Myocyte (in vitro differentiated cells): ENCODE measurements around the gene DEPDC7. TPM values are rescaled to one million over a fixed set of nuclear protein-coding genes. Genes with fewer than 3 reads are reported as not detected.
"Not testable (repeated sequence)": the region's sequence is repeated elsewhere in the genome, so short reads cannot be mapped to it uniquely, and the experiment has no call there.

Experiments
- DNase-seq: peaks from one replicate; pipeline ENCODE4 v3.0.0-alpha.2; 2012; ENCODE audit warnings: low read depth
- polyA plus RNA-seq: library from polyadenylated mRNA; unstranded; fragments of >200 nt; gene quantifications from one replicate; pipeline ENCODE4 v1.2.1, GENCODE V29; 2012; ENCODE audit warnings: missing spikeins
- total RNA-seq: library from RNA; depleted of rRNA; stranded (reverse); fragments of >200 nt; gene quantifications from 2 replicates; pipeline ENCODE4 v1.2.3, GENCODE V29; 2014

Gene DEPDC7
- total RNA-seq = 20.6 and 21.1 TPM in 2 replicates
- polyA plus RNA-seq = 4.1 TPM

DNA sequence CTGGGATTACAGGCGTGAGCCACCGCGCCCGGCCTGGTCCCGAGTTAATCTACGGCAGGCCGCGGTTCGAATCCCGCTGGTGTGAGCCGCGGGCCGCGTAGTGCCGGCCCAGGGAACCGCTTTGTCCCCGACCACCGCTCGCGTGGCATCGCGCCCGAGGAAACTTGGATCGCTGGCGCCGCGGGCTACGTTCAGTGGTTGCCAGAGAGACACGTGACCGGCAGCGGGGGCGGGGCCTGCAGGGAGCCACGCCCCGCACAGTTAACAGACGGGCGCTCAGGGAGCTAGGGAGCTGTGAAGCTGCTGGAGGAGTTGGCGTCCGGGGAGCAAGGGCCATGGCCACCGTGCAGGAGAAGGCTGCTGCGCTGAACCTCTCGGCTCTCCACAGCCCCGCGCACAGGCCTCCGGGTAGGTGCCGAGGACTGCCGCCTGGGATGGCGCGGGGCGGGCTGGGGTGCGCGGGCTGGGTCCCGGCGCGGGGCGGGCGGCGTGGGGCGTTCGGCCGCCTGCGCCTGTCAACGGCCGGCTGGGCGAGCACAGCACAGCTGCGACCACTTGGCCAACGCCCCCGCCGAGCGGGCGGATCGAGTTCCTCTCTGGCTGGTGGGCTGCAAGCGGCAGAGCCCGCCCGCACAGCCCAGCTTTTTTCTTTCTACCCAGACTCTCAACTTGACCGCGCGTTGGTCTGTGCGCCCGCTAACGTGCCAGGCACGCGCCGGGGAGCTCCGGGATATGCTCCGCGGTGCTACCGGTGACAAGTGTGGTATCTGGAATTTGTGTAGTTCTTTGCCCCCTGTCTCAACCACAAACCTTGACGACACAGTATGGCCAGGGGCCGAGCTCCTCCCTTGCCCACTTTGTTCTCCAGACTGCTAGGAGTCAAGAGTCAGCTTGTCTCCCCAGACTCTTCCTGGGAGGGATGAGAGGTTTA, at the start of gene DEPDC7:
Gene DEPDC7 (plus strand): TSS at position 258 of the 931 bp plus-strand sequence. CDS start 78 bp downstream, at position 336.
- peak; percentile 95 for DNase-seq

DNA sequence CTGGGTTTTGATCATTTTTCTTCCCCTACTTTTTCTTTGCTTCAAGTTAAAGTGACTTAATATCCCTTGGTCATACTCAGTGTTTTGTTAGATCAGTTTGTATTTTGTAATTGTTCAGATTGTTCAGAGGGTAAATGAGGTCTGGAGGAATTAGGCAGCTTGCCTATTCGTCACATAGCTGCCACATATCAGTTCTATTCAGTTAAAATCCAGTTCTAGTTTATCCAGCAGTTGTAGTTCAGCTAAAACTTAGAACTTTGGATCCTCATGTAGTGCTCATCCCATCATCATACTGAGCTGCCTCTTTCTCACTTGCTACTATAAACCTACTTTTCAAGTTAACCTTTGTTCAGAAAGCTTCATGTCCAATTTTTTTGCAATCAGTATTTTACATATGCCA, 47.1 kb upstream of the DEPDC7 start:
- no peak for DNase-seq

DNA sequence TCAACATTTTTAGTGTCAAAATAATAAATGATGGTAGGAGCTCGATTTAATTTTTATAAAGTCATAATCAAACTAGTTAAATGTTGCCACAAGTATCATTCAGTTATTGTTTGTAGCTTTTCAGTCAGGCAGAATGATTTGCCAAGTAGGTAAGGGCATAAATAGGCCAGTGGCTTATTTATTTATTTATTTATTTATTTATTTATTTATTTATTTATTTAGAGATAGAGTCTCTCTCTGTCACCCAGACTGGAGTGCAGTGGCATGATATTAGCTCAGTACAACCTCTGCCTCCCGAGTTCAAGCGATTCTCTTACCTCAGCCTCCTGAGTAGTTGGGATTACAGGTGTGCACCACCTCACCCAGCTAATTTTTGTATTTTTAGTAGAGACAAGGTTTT, 43.4 kb upstream of the DEPDC7 start:
- not testable (repeated sequence) for DNase-seq

DNA sequence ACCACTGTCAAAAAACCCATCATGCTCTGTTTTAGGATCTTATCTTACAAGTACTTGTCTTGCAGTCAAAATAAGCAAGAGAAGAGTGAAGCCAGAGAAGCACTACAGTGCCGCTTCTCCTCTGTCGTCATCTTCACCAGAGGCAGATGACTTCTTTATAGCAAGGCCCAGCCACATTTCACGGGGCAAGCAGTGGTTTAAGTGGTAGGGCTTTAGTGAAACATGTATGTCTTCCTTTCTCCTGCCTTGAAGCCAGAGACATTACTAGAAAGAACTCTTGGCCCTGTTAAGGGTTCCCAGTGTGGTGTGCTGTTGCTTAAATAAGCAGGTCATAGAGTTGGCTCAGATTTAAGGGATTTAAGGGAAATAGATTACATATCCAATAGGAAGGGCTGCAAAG, 42.9 kb upstream of the DEPDC7 start:
- DNase-seq = no peak

DNA sequence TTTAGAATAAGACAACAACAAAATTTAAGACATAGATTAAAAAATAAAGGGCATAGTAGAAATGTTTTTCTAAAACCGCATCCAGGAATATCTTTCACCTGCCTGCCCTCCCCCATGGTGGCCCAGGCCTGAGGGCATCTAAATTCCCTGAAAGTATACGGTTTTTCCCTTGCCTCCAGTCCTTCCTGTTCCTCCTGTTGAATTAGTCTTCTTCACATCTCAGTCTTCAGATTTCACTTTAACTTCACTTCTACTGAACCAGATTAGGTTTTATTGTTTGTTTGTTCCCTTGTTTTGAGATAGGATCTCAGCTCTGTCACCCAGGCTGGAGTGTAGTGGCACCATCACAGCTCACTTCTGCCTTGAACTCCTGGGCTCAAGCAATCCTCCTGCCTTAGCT, 33.1 kb upstream of the DEPDC7 start:
- DNase-seq = no peak

DNA sequence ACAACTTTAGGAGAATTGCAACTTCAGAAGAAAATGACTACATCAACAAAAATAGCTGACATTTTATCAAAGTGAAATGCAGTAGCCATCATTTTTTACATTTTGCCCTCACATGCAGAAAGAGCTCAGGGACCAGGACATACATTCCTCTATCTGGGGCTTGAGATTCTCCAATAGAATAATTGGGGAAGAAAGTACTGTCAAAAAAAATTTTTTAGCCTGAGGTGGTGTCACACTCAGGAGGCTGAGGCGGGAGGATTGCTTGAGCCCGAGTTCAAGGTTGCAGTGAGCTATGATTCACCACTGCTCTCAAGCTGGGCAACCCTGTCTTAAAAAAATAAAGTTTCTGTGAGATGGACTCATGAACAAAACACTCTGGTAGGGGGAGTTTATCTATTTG, 32.2 kb upstream of the DEPDC7 start:
- no peak for DNase-seq

DNA sequence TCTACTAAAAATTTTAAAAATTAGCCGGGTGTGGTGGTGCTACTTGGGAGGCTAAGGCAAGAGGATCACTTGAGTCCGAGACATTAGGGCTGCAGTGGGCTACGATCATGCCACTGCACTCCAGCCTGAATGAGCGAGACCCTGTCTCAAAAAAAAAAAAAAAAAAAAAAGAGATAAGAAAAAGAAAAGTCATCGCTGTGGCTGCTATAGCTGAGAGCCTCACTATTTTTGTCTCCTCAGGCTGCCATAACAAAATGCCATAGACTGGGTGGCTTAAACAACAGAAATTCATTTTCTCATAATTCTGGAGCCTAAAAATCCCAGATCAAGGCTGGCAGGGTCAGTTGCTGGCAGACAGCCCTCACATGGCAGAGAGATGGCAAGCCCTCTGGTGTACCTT, 30.1 kb upstream of the DEPDC7 start:
- no peak for DNase-seq

DNA sequence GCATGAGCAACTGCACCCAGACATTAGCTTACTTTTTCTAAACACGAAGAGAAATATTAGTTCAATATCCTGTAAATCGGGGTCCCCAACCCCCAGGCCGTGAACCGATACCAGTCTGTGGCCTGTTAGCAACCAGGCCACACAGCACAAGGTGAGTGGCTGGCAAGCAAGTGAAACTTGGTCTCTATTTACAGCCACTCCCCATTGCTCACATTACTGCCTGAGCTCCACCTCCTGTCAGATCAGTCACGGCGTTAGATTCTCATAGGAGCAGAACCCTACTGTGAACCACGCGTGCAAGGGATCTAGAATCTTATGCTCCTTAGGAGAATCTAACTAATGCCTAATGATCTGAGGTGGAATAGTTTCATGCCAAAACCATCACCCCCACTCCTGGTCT, 27.8 kb upstream of the DEPDC7 start:
- DNase-seq = no peak

DNA sequence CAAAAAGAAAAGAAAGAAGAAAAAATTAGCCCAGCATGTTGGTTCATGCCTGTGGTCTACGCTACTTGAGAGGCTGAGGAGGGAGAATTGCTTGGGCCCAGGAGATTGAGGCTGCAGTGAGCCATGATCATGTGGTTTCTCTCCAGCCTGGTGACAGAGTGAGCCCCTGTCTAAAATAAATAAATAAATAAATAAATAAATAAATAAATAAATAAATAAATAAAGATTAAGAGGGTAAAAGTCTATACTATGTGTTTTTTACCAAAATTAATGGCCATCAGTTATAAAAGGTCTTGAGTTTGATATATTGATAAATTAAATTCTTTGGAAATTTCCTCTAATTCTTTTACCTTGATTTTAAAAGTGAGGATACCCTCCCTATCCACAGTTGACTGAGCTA, 25.2 kb upstream of the DEPDC7 start:
- no peak for DNase-seq

DNA sequence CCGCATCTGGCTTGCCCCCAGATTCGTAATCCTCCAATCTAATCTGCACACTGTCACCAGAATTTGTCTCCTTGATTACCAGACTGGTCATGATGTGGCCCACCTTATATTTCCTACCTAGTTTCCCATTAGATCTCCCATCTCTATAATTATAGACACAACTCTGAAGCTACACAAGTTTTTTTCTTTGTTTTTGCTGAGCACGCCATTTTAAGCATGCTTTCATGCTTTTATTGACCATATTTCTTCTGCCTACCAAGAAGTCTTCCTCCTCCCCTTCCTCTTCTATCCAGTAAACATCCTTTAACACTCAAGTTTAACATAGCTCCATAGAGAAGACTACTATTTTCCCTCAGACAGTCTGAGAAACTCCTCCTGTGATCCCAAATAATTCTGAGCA, 24.3 kb upstream of the DEPDC7 start:
- DNase-seq = no peak

DNA sequence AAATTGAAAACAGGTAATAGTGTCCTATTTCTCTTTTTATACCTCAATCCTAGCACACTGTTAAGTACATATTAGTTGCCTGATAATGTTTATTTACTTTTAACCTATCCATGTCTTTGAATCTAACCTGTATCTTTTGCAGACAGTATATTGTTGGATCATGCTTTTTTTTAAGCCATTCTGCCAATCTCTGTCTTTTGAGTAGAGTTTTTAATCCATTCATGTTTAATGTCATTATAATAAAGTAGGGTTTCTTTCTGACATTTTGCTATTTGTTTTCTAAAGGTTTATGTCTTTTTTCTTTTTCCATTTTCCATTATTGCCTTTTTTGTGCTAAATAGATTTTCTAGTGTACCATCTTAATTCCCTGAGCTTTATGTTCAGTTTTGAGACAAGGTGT, 23.8 kb upstream of the DEPDC7 start:
- DNase-seq = no peak

DNA sequence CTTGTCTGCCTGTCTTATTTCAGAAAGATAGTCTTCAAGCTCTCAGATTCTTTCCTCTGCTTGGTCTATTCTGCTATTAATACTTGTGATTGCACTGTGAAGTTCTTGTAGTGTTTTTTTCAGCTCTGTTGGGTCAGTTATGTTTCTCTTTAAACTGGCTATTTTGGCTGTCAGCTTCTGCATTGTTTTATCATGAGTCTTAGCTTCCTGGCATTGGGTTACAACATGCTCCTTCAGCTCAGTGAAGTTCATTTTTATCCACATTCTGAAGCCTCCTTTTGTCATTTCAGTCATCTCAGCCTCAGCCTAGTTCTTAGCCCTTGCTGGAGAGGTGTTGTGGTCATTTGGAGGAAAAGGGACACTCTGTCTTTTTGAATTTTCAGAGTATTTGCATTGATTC, 15.5 kb upstream of the DEPDC7 start:
- peak; percentile 80 for DNase-seq

DNA sequence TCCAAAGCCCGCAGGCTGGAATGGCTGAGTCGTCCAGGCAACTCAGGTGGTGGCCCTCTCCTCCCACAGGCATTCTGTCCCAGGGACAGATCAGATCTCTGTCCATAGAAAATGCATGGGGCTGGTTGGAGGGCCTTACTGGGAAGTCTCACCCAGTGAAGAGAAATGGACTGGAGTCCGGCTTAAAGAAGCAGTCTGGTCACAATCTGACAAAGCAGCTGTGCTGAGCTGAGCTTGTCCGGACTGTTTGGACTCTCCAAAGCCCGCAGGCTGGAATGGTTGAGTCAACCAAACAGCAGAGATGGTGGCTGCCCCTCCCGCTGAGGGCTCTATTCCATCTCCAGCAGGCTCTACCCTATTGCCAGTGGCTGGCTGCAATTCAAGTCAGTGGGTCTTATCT, 14.4 kb upstream of the DEPDC7 start:
- DNase-seq = peak; percentile 74

DNA sequence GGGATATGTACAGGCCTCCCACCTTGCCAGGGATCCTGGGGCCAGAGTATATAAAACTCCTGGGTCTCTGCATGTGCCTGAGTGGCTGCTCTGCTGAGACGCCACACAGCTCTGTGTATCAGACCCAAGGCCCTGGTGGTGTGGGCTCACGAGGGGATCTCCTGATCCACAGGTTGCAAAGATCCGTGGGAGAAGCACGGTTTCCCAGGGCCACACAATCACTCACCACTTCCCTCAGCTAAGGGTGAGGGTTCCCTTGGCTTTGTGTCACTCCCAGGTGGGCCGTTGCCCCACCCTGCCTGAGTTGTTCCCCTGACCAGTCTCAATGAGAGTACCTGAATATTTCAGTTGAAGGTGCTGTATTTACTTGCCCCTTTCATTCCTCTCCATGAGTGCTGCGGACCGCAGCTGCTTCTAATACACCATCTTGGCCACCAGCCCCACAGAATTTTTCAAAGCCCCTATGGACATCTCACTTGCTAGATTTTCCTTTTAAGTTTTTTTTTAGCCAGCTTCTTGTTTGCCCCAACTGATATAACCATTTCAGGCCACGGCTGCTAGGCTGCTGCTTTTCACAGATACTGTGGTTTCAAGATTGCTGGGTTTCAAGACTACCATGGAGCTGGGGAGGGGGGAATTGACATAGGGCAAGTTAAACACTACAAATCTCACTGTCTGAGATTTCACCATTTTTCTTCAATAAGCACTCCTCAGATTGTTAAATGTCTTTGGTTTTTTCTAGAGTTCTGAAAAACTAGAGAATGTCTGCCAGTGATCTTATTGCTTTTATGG, 13.7 kb upstream of the DEPDC7 start:
- no peak for DNase-seq

DNA sequence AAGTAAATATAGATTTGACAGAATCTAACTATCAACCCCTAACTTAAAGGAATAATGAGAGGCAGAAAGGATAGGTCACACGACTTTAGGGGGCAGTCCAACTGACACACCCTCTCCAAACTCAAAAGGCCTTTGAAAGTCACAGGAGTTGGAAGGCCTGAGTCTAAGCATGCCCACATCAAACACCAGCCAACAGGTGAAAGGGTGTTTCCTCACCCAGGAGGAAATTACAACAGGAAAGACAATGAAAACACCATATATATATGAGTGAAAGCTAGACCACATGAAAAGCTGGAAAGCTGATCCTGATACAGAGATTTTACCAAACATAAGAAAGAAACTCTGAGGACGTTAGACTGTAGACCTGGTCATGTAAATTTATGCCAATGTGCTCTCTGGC, 10.5 kb upstream of the DEPDC7 start:
- DNase-seq = no peak

DNA sequence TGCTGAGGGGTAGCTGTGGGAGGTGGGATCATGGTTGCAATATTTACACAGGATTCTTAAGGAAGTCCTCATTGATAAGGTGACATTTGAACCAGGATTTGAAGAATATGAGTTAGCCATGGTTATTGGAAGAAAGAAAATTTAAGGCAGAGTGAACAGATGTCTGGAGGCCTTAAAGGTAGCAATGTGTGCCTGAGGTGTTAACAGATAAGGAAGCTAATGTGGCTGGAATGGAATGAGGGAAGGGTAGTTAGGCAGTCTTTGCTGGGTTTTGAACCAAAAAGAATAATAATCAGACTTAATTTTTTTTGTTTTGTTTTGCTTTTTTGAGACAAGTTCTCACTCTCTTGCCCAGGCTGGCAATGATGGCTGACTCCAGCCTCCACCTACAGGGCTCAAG, 9.7 kb upstream of the DEPDC7 start:
- DNase-seq = no peak

DNA sequence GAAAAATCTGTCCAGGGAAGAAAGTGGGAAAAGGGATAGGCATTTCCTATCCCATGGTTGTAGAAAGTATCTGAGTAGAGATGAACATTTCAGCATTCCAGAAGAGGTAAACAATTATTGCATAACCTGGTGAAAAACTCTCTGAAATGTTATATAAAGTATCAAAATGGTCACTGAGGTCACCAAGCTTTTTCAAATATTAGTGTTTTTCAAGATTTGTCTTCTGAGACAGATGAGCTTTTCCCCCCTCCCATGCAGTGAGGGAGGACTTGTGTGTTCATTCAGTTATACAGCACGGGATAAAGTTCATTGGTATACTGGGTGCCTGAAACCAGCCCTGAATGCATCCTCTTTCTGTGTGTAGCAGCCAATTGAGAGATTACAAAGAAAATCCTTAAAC, 1.9 kb upstream of the DEPDC7 start:
- DNase-seq = no peak

DNA sequence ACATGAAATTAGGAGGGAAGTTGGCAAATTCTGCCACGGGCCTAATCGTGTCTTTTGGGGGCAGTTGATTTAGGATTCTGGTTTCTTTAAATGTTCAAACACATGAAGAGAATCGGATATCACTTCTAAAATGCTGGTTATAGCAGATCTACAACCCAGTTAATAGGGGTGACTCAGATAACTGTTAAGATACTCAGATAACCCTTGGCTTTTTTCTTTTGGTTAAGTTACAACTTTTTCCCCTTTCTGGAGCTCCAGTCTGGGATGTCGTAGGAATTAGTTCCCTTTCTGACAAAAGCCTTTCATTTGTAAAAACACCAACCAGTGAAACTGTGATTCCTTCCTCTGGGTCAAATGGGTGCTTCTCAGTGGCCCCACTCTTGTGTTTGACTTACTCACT, 976 bp downstream of the DEPDC7 start:
- DNase-seq = no peak

DNA sequence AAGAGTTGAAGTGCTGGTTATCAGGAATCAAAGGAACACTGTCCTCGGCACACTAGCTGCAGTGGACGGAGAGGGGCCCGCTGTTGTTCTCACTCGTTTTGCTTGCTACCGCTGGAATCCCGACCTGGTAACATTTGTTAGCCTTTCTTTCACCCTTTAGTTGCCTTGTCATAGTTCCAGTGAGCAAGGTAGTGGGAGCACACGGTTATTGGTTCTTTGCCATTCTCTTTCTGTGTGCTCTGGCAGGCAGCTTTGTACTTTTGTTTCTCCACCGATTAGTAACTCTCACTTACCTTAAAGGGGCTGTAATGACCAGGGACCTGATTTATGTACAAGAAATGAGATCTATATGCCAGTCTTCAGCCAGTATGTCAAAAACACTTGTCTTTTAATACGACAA, 1.8 kb downstream of the DEPDC7 start:
- no peak for DNase-seq

DNA sequence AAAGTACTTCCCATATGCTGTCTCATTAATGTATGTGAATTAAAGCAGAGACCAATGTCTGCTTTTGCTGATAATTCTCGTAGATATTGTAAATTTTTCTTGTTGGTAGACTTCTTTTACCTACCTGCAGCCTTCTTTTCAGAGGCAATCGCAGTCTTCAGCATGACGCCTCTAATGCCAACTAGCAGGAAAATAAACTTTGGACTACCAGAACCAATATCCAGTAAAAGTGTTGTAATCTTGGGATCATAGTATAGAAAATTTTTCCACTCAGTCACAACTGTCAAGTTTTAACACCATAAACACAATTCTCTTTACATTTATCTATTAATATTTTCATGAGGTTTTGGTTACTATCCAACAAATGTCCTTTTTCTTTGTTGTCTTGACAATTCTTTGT, 2.3 kb downstream of the DEPDC7 start:
- no peak for DNase-seq

DNA sequence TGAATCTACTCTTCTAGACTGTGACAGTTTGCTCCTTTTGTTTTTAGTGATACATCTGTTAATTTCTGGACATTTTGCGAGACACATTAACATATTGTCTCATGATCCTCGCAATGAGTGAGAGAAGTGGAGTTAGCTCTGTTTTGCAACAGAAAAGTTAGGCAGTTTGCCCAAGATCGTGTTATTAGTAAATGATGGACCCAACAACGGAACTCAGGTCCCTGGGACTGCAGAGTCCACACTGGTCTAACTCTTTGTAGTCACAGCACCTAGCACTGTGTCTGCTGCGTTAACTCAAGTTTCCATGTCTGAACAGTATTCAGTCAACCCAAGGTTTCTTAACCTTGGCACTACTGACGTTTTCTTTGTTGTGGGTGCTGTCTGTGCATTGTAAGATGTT, 3.2 kb downstream of the DEPDC7 start:
- DNase-seq = peak; percentile 40

DNA sequence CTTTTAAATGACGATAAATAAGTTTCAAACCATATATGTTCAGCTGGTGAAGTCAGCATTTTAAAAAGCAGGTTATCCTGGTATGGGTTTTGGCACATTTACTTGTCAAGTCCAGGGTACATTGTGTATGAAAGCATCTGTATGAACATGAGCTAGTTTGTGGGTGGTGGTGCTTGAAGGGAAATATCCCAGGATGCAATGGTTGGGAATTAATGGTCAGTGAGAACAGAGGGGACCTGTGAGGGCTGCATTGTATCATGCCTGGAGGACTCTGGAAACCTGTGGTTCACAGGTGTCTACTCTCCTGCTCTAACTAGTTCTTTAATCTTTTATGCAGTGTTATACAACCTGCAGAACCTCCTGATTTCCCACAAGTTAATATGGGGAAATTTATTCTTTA, 5.8 kb downstream of the DEPDC7 start:
- DNase-seq = no peak
